ENCODE data around the gene CNTN6. TPM values are rescaled to one million over a fixed set of nuclear protein-coding genes. Genes with fewer than 3 reads are reported as not detected.

Gene CNTN6
- total and polyA plus RNA-seq, 2 of the 13 experiments (the other 11 are each of a cell fraction or from before 2014, with no cell fraction given) = not detected

DNA sequence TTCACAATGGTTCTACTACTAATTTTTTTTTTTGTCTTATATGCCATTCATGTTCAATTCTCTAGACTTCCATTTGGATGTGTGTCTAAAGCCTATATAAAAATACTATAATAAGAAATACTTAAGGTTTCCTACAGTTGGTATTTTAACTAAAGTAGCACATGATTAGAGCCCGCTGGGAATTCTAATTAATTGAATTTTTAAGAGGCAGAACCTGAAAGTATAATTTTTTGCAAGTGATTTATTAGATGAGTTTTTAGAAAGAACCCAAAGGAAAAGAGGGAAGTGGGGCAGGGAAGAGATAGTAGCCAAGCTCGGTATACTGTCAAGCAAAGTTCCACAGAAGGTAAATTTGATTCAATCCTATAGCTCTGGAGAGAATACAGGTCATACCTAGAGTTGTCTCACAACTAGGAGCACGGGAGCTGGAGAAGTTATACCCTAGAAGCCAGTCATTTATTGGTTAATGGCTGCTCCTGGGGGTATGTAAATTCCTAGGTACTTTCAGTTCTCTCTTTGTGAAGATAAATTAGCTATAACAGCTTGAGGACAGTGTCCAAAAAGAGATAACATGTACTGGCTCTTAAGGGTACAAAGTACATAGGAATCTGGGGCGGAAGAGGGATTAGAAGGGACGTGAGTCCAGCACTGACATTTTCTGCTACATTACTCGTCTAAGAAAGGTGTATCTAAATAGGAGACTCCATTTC lies 225.6 kb downstream of the CNTN6 start:
- no peaks in the 10 kb centered on the region for H3K4me1 ChIP-seq (ENCODE audit: insufficient read depth, low read length)
- no peak overlapping the region for H3K9ac ChIP-seq (ENCODE audit: insufficient read depth, low read depth, low read length)
- H3K9me3 ChIP-seq (ENCODE audit: low read length) = peaks cover 74% of the 10 kb centered on the region
- no peaks in the 10 kb centered on the region for H3K79me2 ChIP-seq (ENCODE audit: insufficient read depth, low read length)
- no peak overlapping the region for H3K4me3 ChIP-seq (replicated peaks in 1 of 3; ENCODE audit: insufficient read depth in 1 of 3, low read depth in 2 of 3, low read length in 3 of 3)
- no peak for DNase-seq (ENCODE audit: low spot score)
- ATAC-seq = no peak
- no peak overlapping the region for H3K4me2 ChIP-seq (ENCODE audit: low read depth, low read length)
- 3% methylated on average over 6 of the region's 6 CpGs for WGBS (ENCODE audit: low lambda C conversion rate)
- intact Hi-C loops (cut with micrococcal nuclease; ENCODE audit: unreplicated experiment) = no loop called here
- no TSS peak for BruUV-seq (replicated peaks)
- ChIA-PET CTCF (ENCODE audit: low intra/inter-chr PET ratio, low total read pairs) (no interaction called here), POLR2A (no interaction called here)
- in situ Hi-C loops (cut with HindIII; ENCODE audit: extremely low pct_ligation_motif_present, low pct_unique_long_range_greater_than_20kb) = no loop called here
- H3K27me3 ChIP-seq (ENCODE audit: control insufficient read depth in 1 of 2, insufficient read depth in 2 of 2, low read length in 2 of 2) = no peaks in the 10 kb centered on the region
- no peak overlapping the region for H3K27ac ChIP-seq (ENCODE audit: extremely low read length, insufficient read depth, low read length)
- H2AFZ ChIP-seq (ENCODE audit: low read length) = no peak overlapping the region
- H4K20me1 ChIP-seq (ENCODE audit: insufficient read depth, low read length) = no peaks in the 10 kb centered on the region
- no peak for FAIRE-seq
- H3K36me3 ChIP-seq (replicated peaks in 1 of 2; ENCODE audit: control insufficient read depth in 1 of 2, insufficient read depth in 2 of 2, low read length in 2 of 2) = no peaks in the 10 kb centered on the region
- no peak for TF ChIP-seq GATAD1 (CRISPR knock-in tag; IDR thresholded peaks at IDR 0.05)
- no peak for TF ChIP-seq RARA (CRISPR knock-in tag; IDR thresholded peaks at IDR 0.05)
- TF ChIP-seq ZBTB7B (CRISPR knock-in tag; IDR thresholded peaks at IDR 0.05) = no peak
- TF ChIP-seq FOXJ3 (CRISPR knock-in tag; IDR thresholded peaks at IDR 0.05; ENCODE audit: borderline replicate concordance) = no peak
- TF ChIP-seq, protein P1, sequence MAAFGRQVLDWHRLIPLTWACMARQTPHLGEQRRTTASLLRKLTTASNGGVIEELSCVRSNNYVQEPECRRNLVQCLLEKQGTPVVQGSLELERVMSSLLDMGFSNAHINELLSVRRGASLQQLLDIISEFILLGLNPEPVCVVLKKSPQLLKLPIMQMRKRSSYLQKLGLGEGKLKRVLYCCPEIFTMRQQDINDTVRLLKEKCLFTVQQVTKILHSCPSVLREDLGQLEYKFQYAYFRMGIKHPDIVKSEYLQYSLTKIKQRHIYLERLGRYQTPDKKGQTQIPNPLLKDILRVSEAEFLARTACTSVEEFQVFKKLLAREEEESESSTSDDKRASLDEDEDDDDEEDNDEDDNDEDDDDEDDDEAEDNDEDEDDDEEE (CRISPR knock-in tag; IDR thresholded peaks at IDR 0.05) = no peak
- no peak for TF ChIP-seq THAP9 (CRISPR knock-in tag; IDR thresholded peaks at IDR 0.05; ENCODE audit: borderline replicate concordance)
- no peak for TF ChIP-seq KDM3A (CRISPR knock-in tag; IDR thresholded peaks at IDR 0.05; ENCODE audit: low read depth)
- no peak for TF ChIP-seq ZMAT5 (CRISPR knock-in tag; IDR thresholded peaks at IDR 0.05; ENCODE audit: borderline replicate concordance, low read depth)
- TF ChIP-seq, protein P2, sequence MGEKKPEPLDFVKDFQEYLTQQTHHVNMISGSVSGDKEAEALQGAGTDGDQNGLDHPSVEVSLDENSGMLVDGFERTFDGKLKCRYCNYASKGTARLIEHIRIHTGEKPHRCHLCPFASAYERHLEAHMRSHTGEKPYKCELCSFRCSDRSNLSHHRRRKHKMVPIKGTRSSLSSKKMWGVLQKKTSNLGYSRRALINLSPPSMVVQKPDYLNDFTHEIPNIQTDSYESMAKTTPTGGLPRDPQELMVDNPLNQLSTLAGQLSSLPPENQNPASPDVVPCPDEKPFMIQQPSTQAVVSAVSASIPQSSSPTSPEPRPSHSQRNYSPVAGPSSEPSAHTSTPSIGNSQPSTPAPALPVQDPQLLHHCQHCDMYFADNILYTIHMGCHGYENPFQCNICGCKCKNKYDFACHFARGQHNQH (CRISPR knock-in tag; IDR thresholded peaks at IDR 0.05) = no peak
- TF ChIP-seq ZC3H13 (CRISPR knock-in tag; IDR thresholded peaks at IDR 0.05) = no peak
- no peak for TF ChIP-seq ZNF343 (CRISPR knock-in tag; IDR thresholded peaks at IDR 0.05)
- no peak for TF ChIP-seq ZBTB7A (CRISPR knock-in tag; IDR thresholded peaks at IDR 0.05)
- no peak for TF ChIP-seq SNAPC2 (CRISPR knock-in tag; IDR thresholded peaks at IDR 0.05)
- TF ChIP-seq MEF2D (CRISPR knock-in tag; IDR thresholded peaks at IDR 0.05) = no peak
- no peak for TF ChIP-seq SP1 (IDR thresholded peaks at IDR 0.05)
- no peak for TF ChIP-seq SP1 (CRISPR knock-in tag; IDR thresholded peaks at IDR 0.05)
- no peak for TF ChIP-seq ZNF772 (CRISPR knock-in tag; IDR thresholded peaks at IDR 0.05)
- no peak for TF ChIP-seq SRY (CRISPR knock-in tag; IDR thresholded peaks at IDR 0.05)
- no peak for TF ChIP-seq ZFP36L1 (CRISPR knock-in tag; IDR thresholded peaks at IDR 0.05)
